Neuronal stem cell (in vitro differentiated cells): ENCODE results near the gene HSPA14.

ENCODE experiments used
- DNase-seq: peaks from one replicate; pipeline ENCODE4 v3.0.0-alpha.2; 2013; ENCODE audit warnings: low spot score
- H2AFZ ChIP-seq: one replicate; pipeline ENCODE4 v1.6.1; 2013; ENCODE audit warnings: mild to moderate bottlenecking, low read length, inconsistent platforms
- H2AK5ac ChIP-seq: 2 replicates; pipeline ENCODE4 v1.6.1; 2013; ENCODE audit warnings: low read depth, mild to moderate bottlenecking, inconsistent platforms, low read length, moderate library complexity, mixed read lengths
- H2BK120ac ChIP-seq: 2 replicates; pipeline ENCODE4 v1.6.1; 2013; ENCODE audit warnings: low read depth, mild to moderate bottlenecking, inconsistent platforms, low read length, moderate library complexity, mixed read lengths
- H2BK12ac ChIP-seq: one replicate; pipeline ENCODE4 v1.6.1; 2013; ENCODE audit warnings: low read length, inconsistent platforms
- H2BK15ac ChIP-seq: 2 replicates; pipeline ENCODE4 v1.6.1; 2013; ENCODE audit warnings: mild to moderate bottlenecking, low read length, inconsistent platforms, mixed read lengths
- H2BK5ac ChIP-seq: one replicate; pipeline ENCODE4 v1.6.1; 2013; ENCODE audit warnings: inconsistent platforms, mild to moderate bottlenecking, low read length, moderate library complexity
- H3K14ac ChIP-seq: one replicate; pipeline ENCODE4 v1.6.1; 2013; ENCODE audit warnings: low read length, inconsistent platforms
- H3K18ac ChIP-seq: 2 replicates; pipeline ENCODE4 v1.6.1; 2013; ENCODE audit warnings: low read length, inconsistent platforms
- H3K23ac ChIP-seq: 2 replicates; pipeline ENCODE4 v1.6.1; 2013; ENCODE audit warnings: low read depth, mild to moderate bottlenecking, mixed read lengths, low read length, inconsistent platforms; ENCODE audit not compliant: poor library complexity
- H3K27ac ChIP-seq: replicated peaks from 3 replicates; pipeline ENCODE4 v1.5.1; 2013; ENCODE audit warnings: low read length, inconsistent platforms
- H3K27me3 ChIP-seq, 3 experiments: 2 replicates each; pipeline ENCODE4 v1.6.1; 2013; ENCODE audit warnings: low read length in 3 of 3, mild to moderate bottlenecking in 2 of 3, inconsistent platforms in 1 of 3, low read depth in 1 of 3, mixed read lengths in 1 of 3, moderate library complexity in 1 of 3; ENCODE audit not compliant: control insufficient read depth in 3 of 3, insufficient read depth in 3 of 3
- H3K36me3 ChIP-seq, 2 donors: replicated peaks in 1 of 2; 2 replicates each; pipeline ENCODE4 v1.6.1; 2013; ENCODE audit warnings: low read length in 2 of 2; ENCODE audit not compliant: control insufficient read depth in 2 of 2, insufficient read depth in 2 of 2
- H3K4ac ChIP-seq: 2 replicates; pipeline ENCODE4 v1.6.1; 2013; ENCODE audit warnings: inconsistent platforms, mild to moderate bottlenecking, low read length, moderate library complexity
- H3K4me1 ChIP-seq, 2 donors: 1 replicate in 1 of 2; 2 replicates in 1 of 2; pipeline ENCODE4 v1.6.1; 2013; ENCODE audit warnings: low read length in 2 of 2, low read depth in 1 of 2; ENCODE audit not compliant: control insufficient read depth in 2 of 2, insufficient read depth in 1 of 2
- H3K4me2 ChIP-seq: one replicate; pipeline ENCODE4 v1.6.1; 2013; ENCODE audit warnings: mild to moderate bottlenecking, low read length, inconsistent platforms; ENCODE audit not compliant: insufficient read depth, poor library complexity, severe bottlenecking
- H3K4me3 ChIP-seq, 2 donors: 2 replicates each; pipeline ENCODE4 v1.5.1; 2013; ENCODE audit warnings: low read length in 2 of 2, mild to moderate bottlenecking in 2 of 2, inconsistent platforms in 1 of 2, moderate library complexity in 1 of 2
- H3K79me1 ChIP-seq: one replicate; pipeline ENCODE4 v1.6.1; 2013; ENCODE audit warnings: low read depth, mild to moderate bottlenecking, inconsistent platforms, low read length, moderate library complexity
- H3K9ac ChIP-seq: one replicate; pipeline ENCODE4 v1.6.1; 2013; ENCODE audit warnings: mild to moderate bottlenecking, low read depth, low read length, inconsistent platforms; ENCODE audit not compliant: poor library complexity
- H3K9me3 ChIP-seq, 2 donors: replicated peaks in 1 of 2; 2 replicates each; pipeline versions ENCODE3 to v1.6.1; 2013; ENCODE audit warnings: low read length in 2 of 2, mild to moderate bottlenecking in 2 of 2, inconsistent platforms in 1 of 2, low read depth in 1 of 2, mixed read lengths in 1 of 2, moderate library complexity in 1 of 2; ENCODE audit not compliant: control insufficient read depth in 2 of 2, insufficient read depth in 1 of 2
- H4K8ac ChIP-seq: one replicate; pipeline ENCODE4 v1.6.1; 2013; ENCODE audit warnings: low read depth, mild to moderate bottlenecking, inconsistent platforms, low read length, moderate library complexity
- H4K91ac ChIP-seq: one replicate; pipeline ENCODE4 v1.6.1; 2013; ENCODE audit warnings: low read length, low read depth, mild to moderate bottlenecking, inconsistent platforms; ENCODE audit not compliant: poor library complexity
- WGBS, 2 donors: extraction: QIAGEN DNeasy Blood & Tissue Kit; methylation state at CpG; one replicate each; pipeline ENCODE4 v1.1.7; 2013; ENCODE audit warnings: missing lambda C conversion rate in 2 of 2, mixed read lengths in 1 of 2; ENCODE audit not compliant: insufficient read length in 2 of 2, insufficient replicate concordance in 1 of 2; ENCODE audit errors: extremely low coverage in 2 of 2; 5-methylcytosine and 5-hydroxymethylcytosine counted together

Gene HSPA14

GRCh38 chr10:14838582-14839304 lies 637 bp downstream of the HSPA14 start:
- H3K23ac ChIP-seq = peak overlapping the region; percentile 12
- peak overlapping the region; percentile 86 for H3K27ac ChIP-seq
- H3K79me1 ChIP-seq = peaks cover 7% of the 10 kb centered on the region
- peak; percentile 63 for DNase-seq
- H2BK15ac ChIP-seq = peak overlapping the region; percentile 70
- H3K4me2 ChIP-seq = peak overlapping the region; percentile 68
- H3K36me3 ChIP-seq = peaks cover 27 to 42% of the 10 kb centered on the region in 2 donors
- no peak overlapping the region for H2BK12ac ChIP-seq
- peak overlapping the region; percentile 99 for H3K18ac ChIP-seq
- H2BK120ac ChIP-seq = peak overlapping the region; percentile 16
- H3K9me3 ChIP-seq = no peaks in the 10 kb centered on the region
- peak overlapping the region; percentile 4 for H2AK5ac ChIP-seq
- no CpG with 5 or more reads among the region's 60 CpGs for WGBS, 2 donors
- H3K14ac ChIP-seq = peak overlapping the region; percentile 98
- H4K91ac ChIP-seq = peak overlapping the region; percentile 68
- peak overlapping the region; percentile 96 for H2BK5ac ChIP-seq
- H3K27me3 ChIP-seq = no peaks in the 10 kb centered on the region
- no peak overlapping the region for H3K4ac ChIP-seq
- peak overlapping the region; percentile 91 to 98 for H3K4me3 ChIP-seq
- peak overlapping the region; percentile 94 for H2AFZ ChIP-seq
- peak overlapping the region; percentile 95 for H3K9ac ChIP-seq
- H3K4me1 ChIP-seq = peaks cover 3 to 4% of the 10 kb centered on the region in 2 donors
- H4K8ac ChIP-seq = no peak overlapping the region

DNA sequence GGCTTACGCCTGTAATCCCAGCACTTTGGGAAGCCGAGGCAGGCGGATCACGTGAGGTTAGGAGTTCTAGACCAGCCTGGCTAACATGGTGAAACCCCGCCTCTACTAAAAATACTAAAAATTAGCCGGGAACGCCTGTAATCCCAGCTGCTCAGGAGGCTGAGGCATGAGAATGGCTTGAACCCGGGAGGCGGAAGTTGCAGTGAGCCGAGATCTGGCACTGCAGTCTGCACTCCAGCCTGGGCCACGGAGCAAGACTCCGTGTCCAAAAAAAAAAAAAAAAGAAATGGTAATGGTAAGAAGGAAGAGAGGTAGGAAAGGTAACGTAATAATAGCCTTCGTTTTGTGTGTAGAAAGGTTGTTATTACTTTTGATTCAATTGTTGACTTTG lies 1.2 kb downstream of the HSPA14 start:
- Histone ChIP-seq H3K23ac (no peak overlapping the region), H3K18ac (no peak overlapping the region), H3K9ac (no peak overlapping the region), H3K27me3 (no peaks in the 10 kb centered on the region), H3K4ac (no peak overlapping the region), H3K36me3 (peaks cover 30 to 47% of the 10 kb centered on the region in 2 donors), H3K9me3 (no peaks in the 10 kb centered on the region), H2AK5ac (no peak overlapping the region), H4K8ac (no peak overlapping the region), H3K4me3 (peak overlapping the region; percentile 91 to 98), H2BK15ac (no peak overlapping the region), H3K4me1 (peaks cover 3 to 4% of the 10 kb centered on the region in 2 donors), H4K91ac (no peak overlapping the region), H2BK5ac (no peak overlapping the region), H3K4me2 (peak overlapping the region; percentile 68), H3K79me1 (peaks cover 7% of the 10 kb centered on the region), H2BK12ac (no peak overlapping the region), H3K14ac (no peak overlapping the region), H3K27ac (no peak overlapping the region), H2BK120ac (no peak overlapping the region), H2AFZ (peak overlapping the region; percentile 94)
- 100% methylated on average over 2 of the region's 14 CpGs for WGBS, 2 donors
- no peak for DNase-seq

DNA sequence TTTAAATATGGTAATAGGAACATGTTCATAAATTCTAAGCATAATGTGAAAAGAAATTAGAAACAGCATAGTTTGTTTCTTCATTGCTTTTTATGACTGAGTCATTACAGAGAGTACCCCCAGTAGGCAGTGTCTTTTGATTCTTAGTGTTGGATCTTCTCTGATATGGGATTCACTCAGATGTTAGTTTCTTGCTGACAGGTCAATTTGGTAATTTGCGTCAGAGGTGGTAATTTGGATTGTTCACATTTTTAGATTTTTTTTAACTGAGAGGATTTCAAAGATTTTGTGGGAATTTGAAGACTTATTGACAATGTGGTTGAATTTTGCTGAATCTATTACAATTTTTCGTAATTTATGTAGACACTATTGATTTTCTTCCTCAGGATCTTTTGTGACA lies 2.1 kb downstream of the HSPA14 start:
- H3K36me3 ChIP-seq = peaks cover 29 to 56% of the 10 kb centered on the region in 2 donors
- H3K4me2 ChIP-seq = no peak overlapping the region
- H3K79me1 ChIP-seq = peaks cover 7% of the 10 kb centered on the region
- peaks cover 3 to 4% of the 10 kb centered on the region in 2 donors for H3K4me1 ChIP-seq
- H4K8ac ChIP-seq = no peak overlapping the region
- no CpG with 5 or more reads among the region's 2 CpGs for WGBS, 2 donors
- no peak overlapping the region for H3K23ac ChIP-seq
- no peak overlapping the region for H4K91ac ChIP-seq
- no peaks in the 10 kb centered on the region for H3K27me3 ChIP-seq
- H3K4ac ChIP-seq = no peak overlapping the region
- no peaks in the 10 kb centered on the region for H3K9me3 ChIP-seq
- H2AK5ac ChIP-seq = no peak overlapping the region
- no peak overlapping the region for H2AFZ ChIP-seq
- no peak overlapping the region for H2BK120ac ChIP-seq
- H2BK15ac ChIP-seq = no peak overlapping the region
- no peak overlapping the region for H2BK5ac ChIP-seq
- no peak for DNase-seq
- H3K27ac ChIP-seq = no peak overlapping the region
- no peak overlapping the region for H3K18ac ChIP-seq
- no peak overlapping the region for H3K4me3 ChIP-seq
- H3K14ac ChIP-seq = no peak overlapping the region
- H2BK12ac ChIP-seq = no peak overlapping the region
- no peak overlapping the region for H3K9ac ChIP-seq

DNA sequence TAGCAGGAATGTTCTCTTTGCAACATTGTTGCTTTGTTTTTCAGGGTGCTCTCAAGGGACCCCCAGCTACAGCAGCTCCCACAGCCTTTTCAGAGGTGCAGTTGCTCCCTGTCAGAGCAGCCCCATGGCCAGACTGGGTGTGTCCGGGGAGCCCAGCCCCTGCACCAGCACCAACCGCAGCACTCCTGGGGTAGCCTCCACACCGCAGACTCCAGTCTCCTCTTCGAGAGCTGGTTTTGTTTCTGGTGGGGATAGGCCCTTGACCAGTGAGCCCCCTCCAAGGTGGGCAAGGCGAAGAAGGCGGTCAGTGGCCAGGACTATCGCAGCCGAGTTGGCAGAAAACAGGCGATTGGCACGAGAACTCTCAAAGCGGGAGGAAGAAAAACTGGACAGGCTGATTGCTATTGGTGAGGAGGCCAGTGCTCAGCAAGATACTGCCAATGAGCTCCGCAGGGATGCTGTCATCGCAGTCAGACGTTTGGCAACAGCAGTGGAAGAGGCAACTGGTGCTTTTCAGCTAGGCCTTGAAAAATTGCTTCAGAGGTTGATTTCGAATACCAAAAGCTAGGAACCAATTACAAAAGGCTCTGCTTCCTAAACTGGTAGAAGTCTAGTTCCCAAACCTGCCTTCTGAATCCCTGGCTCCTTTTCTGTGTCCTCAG lies 5.4 kb downstream of the HSPA14 start:
- Histone ChIP-seq H2BK5ac (peak overlapping the region; percentile 94), H3K9me3 (no peaks in the 10 kb centered on the region)

More for the DNA sequence above, 5.4 kb downstream of the HSPA14 start:
- no peak overlapping the region for H3K27ac ChIP-seq
- no CpG with 5 or more reads among the region's 15 CpGs for WGBS, 2 donors
- no peak overlapping the region for H3K4ac ChIP-seq
- H3K4me2 ChIP-seq = no peak overlapping the region
- H3K4me3 ChIP-seq = peak overlapping the region in 1 of 2 donors; percentile 25
- no peak overlapping the region for H2BK12ac ChIP-seq
- DNase-seq = no peak
- H3K14ac ChIP-seq = no peak overlapping the region
- peaks cover 0 to 4% of the 10 kb centered on the region in 2 donors for H3K4me1 ChIP-seq
- no peak overlapping the region for H3K18ac ChIP-seq
- H4K8ac ChIP-seq = no peak overlapping the region
- no peak overlapping the region for H2AFZ ChIP-seq
- H4K91ac ChIP-seq = no peak overlapping the region
- no peak overlapping the region for H2BK15ac ChIP-seq
- no peak overlapping the region for H3K9ac ChIP-seq
- peaks cover 4% of the 10 kb centered on the region for H3K79me1 ChIP-seq
- no peak overlapping the region for H2BK120ac ChIP-seq
- H3K23ac ChIP-seq = no peak overlapping the region
- no peak overlapping the region for H2AK5ac ChIP-seq
- H3K27me3 ChIP-seq = no peaks in the 10 kb centered on the region
- peaks cover 31 to 73% of the 10 kb centered on the region in 2 donors for H3K36me3 ChIP-seq
